HEK293 (cell line): ENCODE data around the gene CREB5.

Source experiments
- CTCF ChIA-PET: fragments of 350-600 bp; formaldehyde crosslinking; extraction: SDS; loops from one replicate; lab custom pipeline; 2021; ENCODE audit warnings: antibody characterized with exemption; lab: Yijun Ruan, JAX
- POLR2A ChIA-PET: fragments of 300-600 bp; formaldehyde crosslinking; extraction: SDS; loops from one replicate; lab custom pipeline; 2020; ENCODE audit warnings: antibody characterized with exemption, inconsistent platforms; lab: Yijun Ruan, JAX
- H3K27ac ChIP-seq: fragments of 200-500 bp; sonication (Bioruptor generic); 2 replicates; pipeline ENCODE4 v1.5.1; 2014; ENCODE audit warnings: low read depth, low read length, control low read depth, inconsistent platforms; ENCODE audit errors: extremely low read depth
- H3K36me3 ChIP-seq, 2 experiments: fragments of 200-500 bp in 1 of 2; sonication (Bioruptor generic) in 1 of 2; 1 replicate in 1 of 2; 2 replicates in 1 of 2; pipeline ENCODE4 v1.5.1; 2014 to 2017; ENCODE audit warnings: inconsistent platforms in 2 of 2, low read length in 2 of 2; ENCODE audit not compliant: control insufficient read depth in 2 of 2, insufficient read depth in 1 of 2
- H3K4me1 ChIP-seq: fragments of 200-500 bp; sonication (Bioruptor generic); 2 replicates; pipeline ENCODE4 v1.5.1; 2014; ENCODE audit warnings: mild to moderate bottlenecking, low read length, inconsistent platforms; ENCODE audit not compliant: control insufficient read depth, insufficient read depth
- H3K4me3 ChIP-seq: 2 replicates; pipeline ENCODE4 v1.5.1; 2011; ENCODE audit warnings: low read depth, mild to moderate bottlenecking, control low read depth, low read length, moderate library complexity
- H3K9me3 ChIP-seq: fragments of 200-500 bp; sonication (Bioruptor generic); 2 replicates; pipeline ENCODE4 v1.5.1; 2014; ENCODE audit warnings: low read depth, low read length, inconsistent platforms; ENCODE audit not compliant: control insufficient read depth, insufficient read depth
- BCL11B ChIP-seq: fragments of 450-650 bp; formaldehyde crosslinking; IDR thresholded peaks from 2 replicates; pipeline ENCODE4 v1.5.1; 2016; ENCODE audit warnings: low read depth, missing biosample characterization, missing genetic modification characterization
- FEZF1 ChIP-seq: fragments of 450-650 bp; formaldehyde crosslinking; IDR thresholded peaks from 2 replicates; pipeline ENCODE4 v1.5.1; 2016; ENCODE audit warnings: missing biosample characterization, missing genetic modification characterization
- KLF10 ChIP-seq: fragments of 450-650 bp; IDR thresholded peaks from 2 replicates; pipeline ENCODE4 v1.5.1; 2018; ENCODE audit warnings: missing biosample characterization, mild to moderate bottlenecking, missing genetic modification characterization
- MYNN ChIP-seq: fragments of 450-650 bp; formaldehyde crosslinking; IDR thresholded peaks from 2 replicates; pipeline ENCODE4 v1.5.1; 2016; ENCODE audit warnings: missing biosample characterization, missing genetic modification characterization, borderline replicate concordance
- MZF1 ChIP-seq: fragments of 450-650 bp; formaldehyde crosslinking; IDR thresholded peaks from 2 replicates; pipeline ENCODE4 v1.5.1; 2017; ENCODE audit warnings: missing biosample characterization, missing genetic modification characterization, borderline replicate concordance
- SCRT1 ChIP-seq: fragments of 450-650 bp; formaldehyde crosslinking; IDR thresholded peaks from 2 replicates; pipeline ENCODE4 v1.5.1; 2016; ENCODE audit warnings: missing biosample characterization, missing genetic modification characterization, borderline replicate concordance
- SCRT2 ChIP-seq: fragments of 450-650 bp; formaldehyde crosslinking; IDR thresholded peaks from 2 replicates; pipeline ENCODE4 v1.5.1; 2016; ENCODE audit warnings: missing biosample characterization, missing genetic modification characterization
- TRIM28 ChIP-seq: IDR thresholded peaks from 2 replicates; pipeline ENCODE4 v1.6.1; 2011; ENCODE audit warnings: low read length, control low read depth, borderline replicate concordance
- ZBTB17 ChIP-seq: fragments of 450-650 bp; formaldehyde crosslinking; IDR thresholded peaks from 2 replicates; pipeline ENCODE4 v1.5.1; 2016; ENCODE audit warnings: missing biosample characterization, missing genetic modification characterization
- ZBTB20 ChIP-seq: fragments of 450-650 bp; formaldehyde crosslinking; IDR thresholded peaks from 2 replicates; pipeline ENCODE4 v1.5.1; 2016; ENCODE audit warnings: missing biosample characterization, missing genetic modification characterization
- ZEB2 ChIP-seq: fragments of 450-650 bp; formaldehyde crosslinking; IDR thresholded peaks from 2 replicates; pipeline ENCODE4 v1.5.1; 2016; ENCODE audit warnings: missing biosample characterization, missing genetic modification characterization
- ZFP3 ChIP-seq: fragments of 450-650 bp; formaldehyde crosslinking; IDR thresholded peaks from 2 replicates; pipeline ENCODE4 v1.5.1; 2016; ENCODE audit warnings: low read depth, missing biosample characterization, missing genetic modification characterization
- ZNF132 ChIP-seq: fragments of 450-650 bp; formaldehyde crosslinking; IDR thresholded peaks from 2 replicates; pipeline ENCODE4 v1.5.1; 2017; ENCODE audit warnings: missing biosample characterization, missing genetic modification characterization, borderline replicate concordance
- ZNF155 ChIP-seq: fragments of 450-650 bp; formaldehyde crosslinking; IDR thresholded peaks from 2 replicates; pipeline ENCODE4 v1.5.1; 2016; ENCODE audit warnings: missing biosample characterization, missing genetic modification characterization
- ZNF157 ChIP-seq: fragments of 450-650 bp; formaldehyde crosslinking; IDR thresholded peaks from 2 replicates; pipeline ENCODE4 v1.5.1; 2016; ENCODE audit warnings: missing biosample characterization, missing genetic modification characterization
- ZNF335 ChIP-seq: fragments of 450-650 bp; formaldehyde crosslinking; conservative IDR thresholded peaks from 2 replicates; pipeline ENCODE4 v1.5.1; 2016; ENCODE audit warnings: missing biosample characterization, missing genetic modification characterization
- ZNF341 ChIP-seq: fragments of 450-650 bp; formaldehyde crosslinking; IDR thresholded peaks from 2 replicates; pipeline ENCODE4; 2016; ENCODE audit warnings: low read depth, missing biosample characterization, missing genetic modification characterization
- ZNF354C ChIP-seq: fragments of 450-650 bp; formaldehyde crosslinking; IDR thresholded peaks from 2 replicates; pipeline ENCODE4 v1.5.1; 2016; ENCODE audit warnings: missing biosample characterization, missing genetic modification characterization, low read depth, borderline replicate concordance
- ZNF571 ChIP-seq: fragments of 450-650 bp; formaldehyde crosslinking; IDR thresholded peaks from 2 replicates; pipeline ENCODE4 v1.5.0; 2017; ENCODE audit warnings: missing biosample characterization, missing genetic modification characterization
- ZNF654 ChIP-seq: fragments of 450-650 bp; formaldehyde crosslinking; IDR thresholded peaks from 2 replicates; pipeline ENCODE4 v1.5.1; 2016; ENCODE audit warnings: low read depth, missing biosample characterization, missing genetic modification characterization
- ZNF670 ChIP-seq: fragments of 450-650 bp; formaldehyde crosslinking; IDR thresholded peaks from 2 replicates; pipeline ENCODE4 v1.5.1; 2016; ENCODE audit warnings: missing biosample characterization, missing genetic modification characterization, low read depth
- ZXDB ChIP-seq: fragments of 450-650 bp; formaldehyde crosslinking; IDR thresholded peaks from 2 replicates; pipeline ENCODE4 v1.5.1; 2016; ENCODE audit warnings: missing biosample characterization, missing genetic modification characterization
- TF ChIP-seq, protein P1 (sequence below): fragments of 450-650 bp; formaldehyde crosslinking; IDR thresholded peaks from 2 replicates; pipeline ENCODE4 v1.5.1; 2016; ENCODE audit warnings: missing biosample characterization, missing genetic modification characterization
- TF ChIP-seq, protein P2 (sequence below): fragments of 450-650 bp; formaldehyde crosslinking; IDR thresholded peaks from 2 replicates; pipeline ENCODE4 v1.5.1; 2016; ENCODE audit warnings: missing biosample characterization, missing genetic modification characterization

Gene CREB5

DNA sequence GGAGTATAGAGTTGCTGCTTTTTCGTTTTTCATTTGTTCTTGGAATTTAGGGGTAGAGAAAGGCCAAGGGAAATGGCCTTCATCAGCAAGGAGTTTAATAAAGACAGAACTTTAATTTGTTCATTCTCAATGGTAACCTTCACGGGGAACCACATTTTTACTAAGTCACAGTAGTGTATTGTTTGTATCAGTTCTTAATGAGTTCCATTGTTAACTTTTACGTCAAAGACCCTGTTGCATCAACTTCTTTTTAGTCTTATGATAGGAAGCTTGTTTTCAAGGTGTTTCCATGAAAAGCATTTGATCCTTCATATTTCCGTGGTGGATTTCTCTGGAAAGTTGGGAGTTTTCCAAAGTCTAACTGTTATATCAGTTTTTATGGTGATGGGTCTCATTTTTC is 169.9 kb downstream of the CREB5 start:
- ChIA-PET CTCF (interaction anchor here (0.5 kb wide), 1 partner anchor 25 kb away, joined by 7 read pairs; no protein-coding TSS in a partner anchor), POLR2A (no interaction called here)
- peaks cover 13% of the 10 kb centered on the region for H3K4me1 ChIP-seq

DNA sequence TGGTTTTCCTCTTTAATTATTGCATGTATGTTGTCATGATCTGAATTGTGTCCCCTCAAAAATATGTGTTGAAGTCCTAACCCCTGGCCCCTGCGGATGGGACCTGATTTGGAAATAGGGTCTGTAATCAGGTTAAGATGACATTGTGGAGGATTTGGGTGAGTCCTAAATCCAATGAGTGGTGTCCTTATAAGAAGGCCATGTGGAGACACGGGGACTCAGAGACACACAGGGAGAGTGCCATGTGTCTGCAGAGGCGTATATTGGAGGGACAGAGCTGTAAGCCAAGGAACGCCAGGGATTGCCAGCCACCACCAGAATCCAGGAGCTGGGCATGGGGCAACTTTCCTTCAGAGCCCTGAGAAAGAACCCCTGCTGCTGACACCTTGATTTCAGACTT is 171.9 kb downstream of the CREB5 start:
- peaks cover 20% of the 10 kb centered on the region for H3K4me1 ChIP-seq
- H3K9me3 ChIP-seq, result no peaks in the 10 kb centered on the region
- ChIA-PET CTCF (no interaction called here), POLR2A (no interaction called here)
- H3K36me3 ChIP-seq, result no peaks in the 10 kb centered on the region
- H3K4me3 ChIP-seq, result no peak overlapping the region
- TF ChIP-seq MYNN (tag by site-specific recombination), result no peak
- H3K27ac ChIP-seq, result no peak overlapping the region

More for the DNA sequence above, 169.9 kb downstream of the CREB5 start:
- TF ChIP-seq ZNF670 (tag by site-specific recombination) (no peak), TRIM28 (no peak)
- no peaks in the 10 kb centered on the region for H3K36me3 ChIP-seq
- H3K4me3 ChIP-seq, result no peak overlapping the region
- H3K27ac ChIP-seq, result no peak overlapping the region
- H3K9me3 ChIP-seq, result no peaks in the 10 kb centered on the region

DNA sequence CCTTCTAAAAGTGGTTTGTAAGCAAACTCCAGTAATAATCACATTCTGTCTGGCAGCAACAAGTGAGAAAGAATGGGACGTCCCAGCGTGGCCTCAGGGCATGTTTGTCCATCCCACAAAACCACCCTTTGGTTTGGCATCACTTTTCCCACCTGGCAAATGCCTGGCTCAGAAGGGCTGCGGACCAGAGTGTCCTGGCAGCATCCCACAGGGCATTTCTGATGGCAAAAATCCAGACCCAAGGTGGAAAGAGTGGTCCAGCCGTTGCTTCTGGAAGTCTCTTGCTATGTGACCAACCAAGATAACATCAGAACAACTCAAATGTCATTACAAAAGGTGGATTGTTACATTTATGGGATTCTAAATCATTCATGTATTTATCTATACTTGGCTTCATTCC is 174.4 kb downstream of the CREB5 start:
- no peaks in the 10 kb centered on the region for H3K36me3 ChIP-seq
- H3K4me1 ChIP-seq, result peaks cover 20% of the 10 kb centered on the region
- H3K9me3 ChIP-seq, result no peaks in the 10 kb centered on the region
- ChIA-PET POLR2A (no interaction called here), CTCF (no interaction called here)
- no peak overlapping the region for H3K4me3 ChIP-seq
- peak overlapping the region; percentile 59 for H3K27ac ChIP-seq
- peak; percentile 64 for TF ChIP-seq FEZF1 (tag by site-specific recombination)
- no peak for TF ChIP-seq ZNF354C
- peak; percentile 88 for TF ChIP-seq SCRT2
- no peak for TF ChIP-seq ZNF155 (tag by site-specific recombination)
- TF ChIP-seq, protein P1, sequence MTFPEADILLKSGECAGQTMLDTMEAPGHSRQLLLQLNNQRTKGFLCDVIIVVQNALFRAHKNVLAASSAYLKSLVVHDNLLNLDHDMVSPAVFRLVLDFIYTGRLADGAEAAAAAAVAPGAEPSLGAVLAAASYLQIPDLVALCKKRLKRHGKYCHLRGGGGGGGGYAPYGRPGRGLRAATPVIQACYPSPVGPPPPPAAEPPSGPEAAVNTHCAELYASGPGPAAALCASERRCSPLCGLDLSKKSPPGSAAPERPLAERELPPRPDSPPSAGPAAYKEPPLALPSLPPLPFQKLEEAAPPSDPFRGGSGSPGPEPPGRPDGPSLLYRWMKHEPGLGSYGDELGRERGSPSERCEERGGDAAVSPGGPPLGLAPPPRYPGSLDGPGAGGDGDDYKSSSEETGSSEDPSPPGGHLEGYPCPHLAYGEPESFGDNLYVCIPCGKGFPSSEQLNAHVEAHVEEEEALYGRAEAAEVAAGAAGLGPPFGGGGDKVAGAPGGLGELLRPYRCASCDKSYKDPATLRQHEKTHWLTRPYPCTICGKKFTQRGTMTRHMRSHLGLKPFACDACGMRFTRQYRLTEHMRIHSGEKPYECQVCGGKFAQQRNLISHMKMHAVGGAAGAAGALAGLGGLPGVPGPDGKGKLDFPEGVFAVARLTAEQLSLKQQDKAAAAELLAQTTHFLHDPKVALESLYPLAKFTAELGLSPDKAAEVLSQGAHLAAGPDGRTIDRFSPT (tag by site-specific recombination), result no peak
- TF ChIP-seq SCRT1 (tag by site-specific recombination), result peak; percentile 68; the same call in 1 of the 2 replicates
- peak; percentile 38; the same call in 1 of the 2 replicates for TF ChIP-seq ZBTB17
- TF ChIP-seq, all 188 proteins: peak for 4

DNA sequence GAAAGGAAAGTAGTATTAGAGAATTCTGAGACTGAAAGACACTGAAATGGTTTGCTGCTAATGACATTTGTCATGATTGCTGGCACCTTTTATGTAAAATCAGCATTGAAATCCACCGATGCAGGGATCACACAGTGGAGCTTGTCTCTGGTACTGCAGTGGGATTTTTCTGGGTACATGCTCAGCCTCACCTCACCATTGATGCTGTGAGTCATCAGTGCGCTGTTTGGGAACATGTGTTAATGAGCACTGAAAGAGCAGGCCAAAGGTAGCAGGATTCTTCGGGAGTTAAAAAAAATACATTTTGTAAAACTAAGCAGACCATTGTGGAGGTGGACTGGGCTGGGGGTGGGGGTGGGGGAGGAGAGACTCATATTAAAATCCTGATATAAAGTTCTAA is 174.9 kb downstream of the CREB5 start:
- ChIA-PET POLR2A (no interaction called here), CTCF (no interaction called here)
- H3K9me3 ChIP-seq, result no peaks in the 10 kb centered on the region
- TF ChIP-seq ZBTB20 (tag by site-specific recombination) (peak; percentile 73; the same call in 1 of the 2 replicates), ZBTB17 (0 out of 2 replicates have a peak, but pooled peaks have one; percentile 10), ZNF341 (tag by site-specific recombination) (no peak)
- H3K36me3 ChIP-seq, result no peaks in the 10 kb centered on the region
- peak overlapping the region; percentile 59 for H3K27ac ChIP-seq
- peaks cover 24% of the 10 kb centered on the region for H3K4me1 ChIP-seq
- no peak overlapping the region for H3K4me3 ChIP-seq

DNA sequence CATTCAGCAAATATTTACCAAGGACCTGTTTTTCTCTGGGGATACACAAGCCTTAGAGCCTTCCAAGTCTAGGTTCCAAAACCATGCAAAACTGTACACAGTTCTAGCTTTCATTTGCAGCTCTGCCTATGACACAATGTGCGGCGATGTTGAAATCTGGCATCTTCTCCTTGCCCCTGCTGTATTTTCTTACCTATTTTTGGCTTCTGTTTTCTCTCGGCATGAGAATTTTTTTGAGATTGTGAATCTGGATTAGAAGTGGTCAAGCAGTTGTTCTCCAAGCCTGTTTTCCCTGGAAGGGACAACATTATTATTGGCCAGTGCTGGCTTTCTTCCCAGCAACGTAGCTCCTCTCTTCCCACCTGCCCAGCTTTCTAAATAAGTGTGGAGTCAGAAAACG is 176.3 kb downstream of the CREB5 start:
- CTCF ChIA-PET, result interaction anchor here (0.6 kb wide), 1 partner anchor 263 kb away, joined by 4 read pairs; no protein-coding TSS in a partner anchor
- Histone ChIP-seq H3K36me3 (no peaks in the 10 kb centered on the region), H3K9me3 (no peaks in the 10 kb centered on the region), H3K4me3 (no peak overlapping the region), H3K27ac (no peak overlapping the region), H3K4me1 (peaks cover 24% of the 10 kb centered on the region)
- POLR2A ChIA-PET, result no interaction called here
- TF ChIP-seq ZXDB, result no peak
- TF ChIP-seq, protein P2, sequence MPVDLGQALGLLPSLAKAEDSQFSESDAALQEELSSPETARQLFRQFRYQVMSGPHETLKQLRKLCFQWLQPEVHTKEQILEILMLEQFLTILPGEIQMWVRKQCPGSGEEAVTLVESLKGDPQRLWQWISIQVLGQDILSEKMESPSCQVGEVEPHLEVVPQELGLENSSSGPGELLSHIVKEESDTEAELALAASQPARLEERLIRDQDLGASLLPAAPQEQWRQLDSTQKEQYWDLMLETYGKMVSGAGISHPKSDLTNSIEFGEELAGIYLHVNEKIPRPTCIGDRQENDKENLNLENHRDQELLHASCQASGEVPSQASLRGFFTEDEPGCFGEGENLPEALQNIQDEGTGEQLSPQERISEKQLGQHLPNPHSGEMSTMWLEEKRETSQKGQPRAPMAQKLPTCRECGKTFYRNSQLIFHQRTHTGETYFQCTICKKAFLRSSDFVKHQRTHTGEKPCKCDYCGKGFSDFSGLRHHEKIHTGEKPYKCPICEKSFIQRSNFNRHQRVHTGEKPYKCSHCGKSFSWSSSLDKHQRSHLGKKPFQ, result no peak
- no peak for TF ChIP-seq ZNF155 (tag by site-specific recombination)
- no peak for TF ChIP-seq ZNF571 (tag by site-specific recombination)
- no peak for TF ChIP-seq ZNF654
- no peak for TF ChIP-seq MZF1
- no peak for TF ChIP-seq ZEB2
- TF ChIP-seq BCL11B (tag by site-specific recombination), result no peak
- no peak for TF ChIP-seq ZFP3
- TF ChIP-seq ZNF132 (tag by site-specific recombination), result no peak
- TF ChIP-seq KLF10, result no peak
- no peak for TF ChIP-seq ZNF157 (tag by site-specific recombination)
- no peak for TF ChIP-seq ZNF335 (tag by site-specific recombination)
